ENCODE measurements around the gene BTBD19. TPM values are rescaled to one million over a fixed set of nuclear protein-coding genes. Genes with fewer than 3 reads are reported as not detected.

Gene BTBD19
- polyA plus RNA-seq, 1 donor from 2014 or later, result not detected

- Mint-ChIP-seq H3K36me3 (no peaks in the 10 kb centered on the region), H3K4me1 (peaks cover 7 to 17% (median 10%) of the 10 kb centered on the region in 3 donors), H3K9me3 (no peaks in the 10 kb centered on the region), H3K4me3 (peak within 1 kb of the TSS; percentile 95 to 99 (median 96)), H3K27me3 (no peaks in the 10 kb centered on the region), H3K27ac (peak within 1 kb of the TSS; percentile 93 to 100 (median 99))
Measured at GRCh38 chr1:44799770-44800584, 8.3 kb upstream of the BTBD19 start, which contains the start of gene PLK3. Gene PLK3, plus strand, starts transcription at chr1:44800377. Its CDS starts 87 bp downstream, at chr1:44800464.

GRCh38 chr1:44801491-44802305 lies 6.6 kb upstream of the BTBD19 start:
- Mint-ChIP-seq H3K4me1 (peaks cover 8 to 17% (median 10%) of the 10 kb centered on the region in 3 donors), H3K27ac (peak overlapping the region; percentile 40 to 81 (median 45)), H3K27me3 (no peaks in the 10 kb centered on the region), H3K4me3 (peak overlapping the region; percentile 74 to 94 (median 92)), H3K9me3 (no peaks in the 10 kb centered on the region), H3K36me3 (no peaks in the 10 kb centered on the region)

GRCh38 chr1:44802306-44803061 lies 5.8 kb upstream of the BTBD19 start:
- peak overlapping the region; percentile 54 to 88 (median 77) for H3K27ac Mint-ChIP-seq
- H3K9me3 Mint-ChIP-seq, result no peaks in the 10 kb centered on the region
- peaks cover 16 to 24% (median 17%) of the 10 kb centered on the region in 3 donors for H3K4me1 Mint-ChIP-seq
- peak overlapping the region; percentile 37 to 91 (median 74) for H3K4me3 Mint-ChIP-seq
- H3K36me3 Mint-ChIP-seq, result peaks cover under 1% of the 10 kb centered on the region
- H3K27me3 Mint-ChIP-seq, result no peaks in the 10 kb centered on the region

GRCh38 chr1:44803062-44803311 lies 5.3 kb upstream of the BTBD19 start:
- no peaks in the 10 kb centered on the region for H3K27me3 Mint-ChIP-seq
- H3K27ac Mint-ChIP-seq, result peak overlapping the region; percentile 31 to 88 (median 54)
- H3K4me3 Mint-ChIP-seq, result peak overlapping the region; percentile 21 to 81 (median 44)
- H3K4me1 Mint-ChIP-seq, result peaks cover 21 to 29% (median 21%) of the 10 kb centered on the region in 3 donors
- peaks cover 1% of the 10 kb centered on the region for H3K36me3 Mint-ChIP-seq
- no peaks in the 10 kb centered on the region for H3K9me3 Mint-ChIP-seq

DNA sequence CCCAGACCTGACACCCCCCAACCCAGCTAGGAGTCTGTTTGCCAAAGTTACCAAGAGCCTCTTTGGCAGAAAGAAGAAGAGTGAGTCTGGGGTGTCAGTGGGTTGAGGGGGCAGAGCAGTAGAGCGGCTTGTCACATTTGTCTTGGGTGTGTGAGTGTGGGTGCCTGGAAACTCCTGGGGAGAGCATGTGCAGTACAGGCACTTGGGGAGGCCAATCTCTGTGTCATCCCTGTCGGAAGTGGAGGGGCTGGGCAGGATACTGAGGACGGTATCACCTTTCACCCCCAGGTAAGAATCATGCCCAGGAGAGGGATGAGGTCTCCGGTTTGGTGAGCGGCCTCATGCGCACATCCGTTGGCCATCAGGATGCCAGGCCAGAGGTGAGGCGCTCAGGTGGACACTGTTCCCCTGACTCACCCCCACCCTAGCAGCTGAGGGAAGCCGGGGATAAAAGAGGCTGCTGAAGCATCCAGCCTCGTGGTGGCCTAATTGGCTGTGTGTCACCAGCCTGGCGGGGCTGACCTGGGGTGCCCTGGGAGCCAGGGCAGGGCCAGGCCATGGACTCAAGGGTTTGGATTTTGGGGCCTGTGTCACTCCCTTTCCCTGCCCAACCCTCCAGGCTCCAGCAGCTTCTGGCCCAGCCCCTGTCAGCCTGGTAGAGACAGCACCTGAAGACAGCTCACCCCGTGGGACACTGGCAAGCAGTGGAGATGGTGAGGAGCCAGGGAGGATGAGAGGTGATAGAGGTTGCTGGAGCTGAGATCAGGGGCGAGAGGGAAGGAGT lies 4.8 kb upstream of the BTBD19 start:
- Mint-ChIP-seq H3K9me3 (no peaks in the 10 kb centered on the region), H3K27ac (peak overlapping the region in 2 of 3 donors; percentile 74 to 88), H3K4me1 (peaks cover 21 to 33% (median 23%) of the 10 kb centered on the region in 3 donors), H3K27me3 (no peaks in the 10 kb centered on the region), H3K36me3 (peaks cover 1% of the 10 kb centered on the region), H3K4me3 (peak overlapping the region in 3 of 4 donors; percentile 21 to 47 (median 22))

DNA sequence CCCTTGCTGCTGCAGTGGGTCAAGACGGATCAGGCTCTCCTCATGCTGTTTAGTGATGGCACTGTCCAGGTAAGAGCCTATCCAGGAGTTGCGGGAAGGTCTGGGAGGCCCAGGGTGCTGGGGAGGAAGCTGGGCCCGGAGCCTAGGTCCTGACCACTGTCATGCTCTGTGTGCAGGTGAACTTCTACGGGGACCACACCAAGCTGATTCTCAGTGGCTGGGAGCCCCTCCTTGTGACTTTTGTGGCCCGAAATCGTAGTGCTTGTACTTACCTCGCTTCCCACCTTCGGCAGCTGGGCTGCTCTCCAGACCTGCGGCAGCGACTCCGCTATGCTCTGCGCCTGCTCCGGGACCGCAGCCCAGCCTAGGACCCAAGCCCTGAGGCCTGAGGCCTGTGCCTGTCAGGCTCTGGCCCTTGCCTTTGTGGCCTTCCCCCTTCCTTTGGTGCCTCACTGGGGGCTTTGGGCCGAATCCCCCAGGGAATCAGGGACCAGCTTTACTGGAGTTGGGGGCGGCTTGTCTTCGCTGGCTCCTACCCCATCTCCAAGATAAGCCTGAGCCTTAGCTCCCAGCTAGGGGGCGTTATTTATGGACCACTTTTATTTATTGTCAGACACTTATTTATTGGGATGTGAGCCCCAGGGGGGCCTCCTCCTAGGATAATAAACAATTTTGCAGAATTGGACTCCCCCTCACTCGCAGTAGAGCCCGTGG lies 2.9 kb upstream of the BTBD19 start:
- H3K27me3 Mint-ChIP-seq, result no peaks in the 10 kb centered on the region
- H3K4me1 Mint-ChIP-seq, result peaks cover 28 to 48% (median 38%) of the 10 kb centered on the region in 3 donors
- H3K9me3 Mint-ChIP-seq, result no peaks in the 10 kb centered on the region
- H3K27ac Mint-ChIP-seq, result peak overlapping the region in 1 of 3 donors; percentile 74
- H3K4me3 Mint-ChIP-seq, result peak overlapping the region in 2 of 4 donors; percentile 21 to 61
- H3K36me3 Mint-ChIP-seq, result peaks cover 1% of the 10 kb centered on the region

DNA sequence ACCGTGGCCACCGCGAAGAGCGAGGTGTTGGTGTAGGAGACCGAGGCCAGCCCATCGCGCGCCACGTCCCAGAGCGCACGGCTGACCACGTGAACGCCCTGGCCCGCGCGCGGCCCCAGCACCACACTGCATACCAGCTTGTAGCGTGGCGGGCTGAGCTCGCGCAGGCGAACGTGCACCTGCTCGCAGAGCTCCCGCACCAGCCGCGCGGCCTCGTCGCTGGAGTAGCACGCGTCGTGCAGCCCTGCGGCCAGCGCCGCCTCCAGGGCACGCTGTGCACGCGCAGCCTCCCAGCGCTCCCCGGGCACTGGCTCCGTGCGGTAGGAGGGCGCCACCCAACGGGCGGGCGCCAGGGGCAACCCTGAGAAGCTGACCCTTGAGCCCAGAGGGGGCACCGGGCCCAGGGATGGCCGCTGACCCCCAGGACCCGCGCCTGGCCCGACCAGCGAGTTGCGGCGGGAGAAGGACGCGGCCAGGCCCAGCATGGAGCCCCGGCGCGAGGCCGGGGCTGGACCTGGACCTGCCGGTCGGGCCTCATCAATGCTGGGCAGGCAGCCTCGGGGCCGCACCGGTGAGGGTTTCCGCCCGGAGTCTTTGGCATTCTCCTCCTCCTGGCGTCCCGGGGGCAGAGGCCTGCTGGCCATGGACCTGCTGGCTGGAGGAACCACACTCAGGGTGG lies 2.2 kb upstream of the BTBD19 start:
- Mint-ChIP-seq H3K36me3 (peaks cover 1% of the 10 kb centered on the region), H3K27me3 (no peaks in the 10 kb centered on the region), H3K9me3 (no peaks in the 10 kb centered on the region), H3K27ac (peak overlapping the region in 1 of 3 donors; percentile 99), H3K4me1 (peaks cover 30 to 51% (median 43%) of the 10 kb centered on the region in 3 donors), H3K4me3 (peak overlapping the region in 1 of 4 donors; percentile 92)

- Mint-ChIP-seq H3K4me1 (peaks cover 36 to 53% (median 45%) of the 10 kb centered on the region in 3 donors), H3K27me3 (no peaks in the 10 kb centered on the region), H3K36me3 (peaks cover 1% of the 10 kb centered on the region), H3K4me3 (peak within 1 kb of the TSS; percentile 64 to 92 (median 81)), H3K9me3 (no peaks in the 10 kb centered on the region), H3K27ac (peak within 1 kb of the TSS; percentile 97 to 99 (median 99))
Measured at GRCh38 chr1:44806704-44807363, 1.5 kb upstream of the BTBD19 start, which contains the start of gene DYNLT4. Gene DYNLT4, minus strand, starts transcription at chr1:44807351. Its CDS starts 683 bp downstream, at chr1:44806668.

DNA sequence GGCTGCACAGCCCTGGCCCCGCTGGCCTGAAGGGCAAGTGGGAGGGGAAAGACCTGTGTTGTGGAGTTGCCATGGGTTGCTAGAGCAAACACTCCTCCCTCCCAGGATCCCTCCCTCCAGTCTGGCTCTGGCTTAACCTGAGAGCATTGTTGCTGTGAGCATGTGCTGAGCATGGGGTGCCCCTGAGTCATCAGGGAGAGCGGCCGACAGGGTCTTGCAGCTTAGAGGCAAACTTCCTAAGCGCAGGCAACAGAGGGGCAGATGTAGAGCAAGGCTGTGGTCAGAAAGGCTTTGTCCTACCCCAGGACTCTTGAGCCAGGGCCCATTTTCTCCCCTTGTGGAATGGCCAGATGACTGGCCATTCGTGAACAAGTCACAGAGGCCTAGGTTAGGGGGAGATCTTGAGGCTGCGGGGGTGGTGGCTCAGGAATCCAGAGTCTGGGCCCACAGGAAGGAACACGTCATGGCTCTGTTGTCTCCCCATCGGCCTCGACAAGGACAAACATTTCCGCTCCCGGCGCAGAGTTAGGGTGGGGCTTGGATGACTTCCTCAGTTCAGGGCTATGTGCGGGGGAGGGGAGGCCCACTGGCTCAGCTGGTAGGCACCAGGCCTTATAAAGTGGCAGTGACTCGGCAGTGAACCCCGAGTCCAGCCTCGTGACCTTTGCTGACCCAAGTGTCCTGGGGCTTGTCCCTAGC lies 810 bp upstream of the BTBD19 start:
- Mint-ChIP-seq H3K4me1 (peaks cover 40 to 48% (median 43%) of the 10 kb centered on the region in 3 donors), H3K36me3 (peaks cover 1% of the 10 kb centered on the region), H3K27ac (peak overlapping the region; percentile 97 to 99 (median 99)), H3K4me3 (peak overlapping the region; percentile 64 to 92 (median 81)), H3K27me3 (no peaks in the 10 kb centered on the region), H3K9me3 (no peaks in the 10 kb centered on the region)

DNA sequence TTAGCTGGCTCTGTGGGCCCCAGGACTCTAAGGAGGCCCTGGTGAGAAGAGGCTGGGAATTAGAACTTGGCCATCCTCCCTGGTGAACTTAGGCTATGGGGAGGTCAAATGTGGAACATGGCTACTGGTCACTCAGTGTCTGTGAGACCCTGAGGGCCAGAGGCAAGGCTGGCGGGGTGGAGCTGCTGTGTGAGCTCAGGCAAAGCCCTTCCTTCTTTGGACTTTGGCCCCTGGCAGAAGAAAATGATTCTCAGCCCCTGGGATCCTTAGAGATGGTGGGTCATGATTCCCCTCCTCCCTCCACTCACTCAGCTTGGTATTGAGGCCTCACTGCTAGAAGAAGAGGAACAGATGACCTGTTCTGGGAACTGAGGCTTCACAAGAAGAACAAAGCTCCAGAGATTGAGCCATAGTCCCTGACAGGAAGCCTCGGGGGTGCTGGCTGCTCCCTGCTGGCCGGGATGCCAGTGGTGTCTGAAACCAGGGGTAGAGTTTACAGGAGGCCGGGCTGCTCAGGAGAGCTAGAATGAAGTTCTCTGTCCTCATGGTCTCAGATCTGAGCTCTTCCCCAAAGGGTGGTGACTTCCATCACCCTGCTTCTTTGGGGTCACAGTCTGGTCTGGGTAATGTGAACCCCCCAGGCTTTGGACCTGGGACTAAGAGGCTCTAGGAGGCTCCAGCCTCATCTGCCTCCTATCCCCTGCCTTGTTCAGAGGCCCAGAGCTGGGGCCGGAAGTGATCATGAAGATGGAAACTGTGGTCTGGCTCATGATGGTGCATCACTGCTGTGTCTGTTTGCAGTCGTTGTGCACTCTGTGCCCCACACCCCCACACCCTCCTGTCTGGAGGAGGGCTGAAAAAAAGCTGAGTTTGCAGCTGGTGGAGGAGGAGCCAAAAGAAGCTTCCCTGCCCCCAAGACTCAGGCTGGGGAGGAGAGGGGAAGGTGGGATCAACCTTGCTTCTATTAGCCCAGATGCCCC lies 905 bp downstream of the BTBD19 start:
- peaks cover 40 to 43% (median 41%) of the 10 kb centered on the region in 3 donors for H3K4me1 Mint-ChIP-seq
- H3K36me3 Mint-ChIP-seq, result peaks cover 1% of the 10 kb centered on the region
- peak overlapping the region; percentile 97 to 99 (median 99) for H3K27ac Mint-ChIP-seq
- H3K4me3 Mint-ChIP-seq, result peak overlapping the region; percentile 38 to 92 (median 81)
- H3K27me3 Mint-ChIP-seq, result no peaks in the 10 kb centered on the region
- no peaks in the 10 kb centered on the region for H3K9me3 Mint-ChIP-seq

DNA sequence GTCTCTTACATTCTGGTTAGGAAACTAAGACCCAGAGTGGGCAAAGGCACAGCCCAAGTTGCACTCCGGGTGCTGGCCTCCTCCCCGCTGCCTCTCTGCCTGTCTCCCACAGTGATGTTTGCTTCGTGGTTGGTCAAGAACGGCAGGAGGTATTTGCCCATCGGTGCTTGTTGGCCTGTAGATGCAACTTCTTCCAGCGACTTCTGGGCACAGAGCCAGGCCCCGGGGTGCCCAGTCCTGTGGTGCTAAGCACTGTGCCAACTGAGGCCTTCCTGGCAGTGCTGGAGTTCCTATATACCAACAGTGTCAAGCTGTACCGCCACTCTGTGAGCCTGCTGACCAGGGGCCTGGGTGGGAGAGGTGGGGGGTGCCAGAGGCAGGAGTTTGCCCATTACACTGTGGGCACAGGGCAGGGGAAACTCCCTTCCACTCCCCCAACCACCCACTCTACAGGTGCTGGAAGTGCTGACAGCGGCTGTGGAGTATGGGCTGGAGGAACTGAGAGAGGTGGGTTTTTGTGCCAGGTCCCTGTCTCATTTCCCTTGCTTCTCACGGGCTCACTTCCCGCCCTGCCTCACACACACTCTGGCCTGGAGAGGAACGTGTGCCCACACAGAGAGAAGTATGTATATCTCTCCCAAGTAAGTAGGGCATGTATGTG lies 1.9 kb downstream of the BTBD19 start:
- H3K27ac Mint-ChIP-seq, result peak overlapping the region; percentile 97 to 99 (median 99)
- H3K36me3 Mint-ChIP-seq, result peaks cover 1% of the 10 kb centered on the region
- peaks cover 44 to 47% (median 45%) of the 10 kb centered on the region in 3 donors for H3K4me1 Mint-ChIP-seq
- no peaks in the 10 kb centered on the region for H3K27me3 Mint-ChIP-seq
- peak overlapping the region in 3 of 4 donors; percentile 39 to 92 (median 87) for H3K4me3 Mint-ChIP-seq
- no peaks in the 10 kb centered on the region for H3K9me3 Mint-ChIP-seq
